Peyer's patch (tissue), 4 donors: ENCODE data around the gene NFIB.

Experiments used
- CTCF ChIP-seq, 6 experiments: fragments of 450-650 bp in 4 of 6; fragments of 200-600 bp in 2 of 6; sonication (generic) in 1 of 6; IDR thresholded peaks; one replicate each; pipeline ENCODE4 v1.5.1; 2017 to 2019; ENCODE audit warnings: antibody characterized with exemption in 6 of 6, mild to moderate bottlenecking in 3 of 6, moderate library complexity in 1 of 6
- POLR2A ChIP-seq, 2 donors: fragments of 450-650 bp; IDR thresholded peaks; one replicate each; pipeline ENCODE4 v1.5.1; 2017; ENCODE audit warnings: antibody characterized with exemption in 2 of 2, mild to moderate bottlenecking in 2 of 2, moderate library complexity in 2 of 2

- TF ChIP-seq CTCF (IDR thresholded peaks at IDR 0.05), result no peak
- TF ChIP-seq POLR2A (IDR thresholded peaks at IDR 0.05), result no peak
Measured at GRCh38 chr9:14356351-14357265, 42.7 kb upstream of the NFIB start.
